ENCODE results near the gene EPHA5.

The EPHA5 gene

DNA sequence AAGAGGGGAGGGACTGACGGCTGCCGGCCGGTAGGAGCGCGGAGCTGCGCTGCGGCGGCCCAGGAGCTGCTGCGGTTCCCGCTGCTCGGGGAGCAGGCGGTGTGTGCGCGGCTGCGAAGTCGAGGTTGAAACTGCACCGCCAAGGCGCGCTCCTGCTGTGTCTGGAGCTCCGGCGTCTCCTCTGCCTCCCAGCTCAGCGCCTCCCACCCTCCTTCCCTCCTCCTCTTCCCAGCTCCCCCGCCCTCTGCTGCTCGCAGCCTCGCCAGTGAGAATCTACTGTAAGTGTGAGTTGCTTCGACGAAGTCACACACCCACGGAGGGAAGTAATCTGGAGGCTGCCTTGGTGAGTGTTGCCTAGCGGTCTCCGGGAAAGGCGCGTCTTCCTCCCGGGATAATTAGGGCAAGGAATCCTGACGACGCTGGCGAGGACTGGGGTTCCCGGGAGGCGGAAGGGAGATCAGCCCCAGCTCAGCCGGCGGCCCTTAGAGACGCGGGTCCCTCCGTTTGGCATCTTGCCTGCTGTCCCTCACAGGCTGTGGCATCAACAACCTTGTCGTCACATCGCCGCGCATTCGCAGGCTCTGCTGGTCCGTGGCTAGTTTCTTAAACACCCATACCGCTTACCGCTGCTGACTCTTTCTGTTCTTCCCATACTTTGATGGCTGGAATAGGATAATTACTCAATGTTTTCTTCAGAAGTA is at the start of gene EPHA5:
Gene EPHA5, minus strand, starts transcription at position 159 of the 701 bp plus-strand sequence. CDS start 747 bp downstream, outside the sequence.
- DNase-seq (ENCODE audit: low read depth), result no peak

DNA sequence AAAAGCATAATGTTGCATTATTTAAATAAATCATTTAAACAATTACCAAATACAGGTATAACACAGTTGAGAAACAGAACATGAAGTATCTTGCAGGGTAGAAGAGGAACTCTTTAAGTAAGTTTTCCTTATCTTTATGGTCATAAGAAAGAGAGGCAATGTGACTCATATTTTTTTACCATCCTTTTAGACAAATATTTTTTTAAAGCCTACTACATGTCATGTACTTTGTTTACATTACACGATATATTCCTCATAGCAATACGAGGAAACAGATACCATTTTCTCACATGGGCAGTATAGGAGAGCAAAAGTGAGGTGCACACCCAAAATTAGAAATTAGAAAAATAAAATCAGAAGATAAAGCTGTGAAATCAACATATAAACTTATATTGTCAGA is 49.3 kb upstream of the EPHA5 start:
- DNase-seq (ENCODE audit: low read depth), result no peak

DNA sequence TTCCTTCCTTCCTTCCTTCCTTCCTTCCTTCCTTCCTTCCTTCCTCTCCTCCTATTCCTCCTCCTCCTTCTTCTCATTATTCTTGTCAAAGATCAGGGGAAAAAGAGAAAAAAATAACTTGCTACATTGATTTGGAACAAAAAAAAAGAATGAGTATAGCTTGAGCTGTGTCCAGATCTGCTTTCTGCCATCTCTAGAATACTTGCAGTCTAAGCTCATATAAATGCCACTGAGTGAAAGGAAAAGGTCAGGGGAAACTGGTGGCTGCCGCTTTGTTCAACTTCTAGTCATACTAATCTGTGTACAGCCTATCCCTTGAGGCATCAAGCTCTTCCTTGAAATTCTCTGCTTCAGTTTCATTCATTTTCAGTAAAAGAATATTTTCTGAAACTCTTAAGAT is 28.3 kb upstream of the EPHA5 start:
- no peak for DNase-seq (ENCODE audit: low read depth)

DNA sequence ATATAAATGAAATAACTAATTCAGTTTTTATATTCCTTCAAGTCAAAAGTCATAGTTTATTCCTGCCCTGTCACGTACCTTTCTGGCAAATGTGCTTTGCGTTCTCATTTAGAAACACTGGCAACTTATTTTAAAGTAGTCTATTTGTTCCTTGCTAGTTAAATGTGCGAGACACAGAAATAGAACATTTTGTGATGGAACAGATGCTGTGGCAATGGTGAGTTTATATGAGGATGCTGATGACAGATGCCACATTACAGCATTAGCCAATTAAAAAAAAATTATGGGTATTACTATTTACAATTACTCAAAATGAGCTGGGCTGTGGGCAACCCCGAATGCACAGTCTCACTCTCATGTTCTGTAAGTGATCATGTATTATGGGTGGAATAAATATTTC is 26.1 kb upstream of the EPHA5 start:
- no peak for DNase-seq (ENCODE audit: low read depth)

DNA sequence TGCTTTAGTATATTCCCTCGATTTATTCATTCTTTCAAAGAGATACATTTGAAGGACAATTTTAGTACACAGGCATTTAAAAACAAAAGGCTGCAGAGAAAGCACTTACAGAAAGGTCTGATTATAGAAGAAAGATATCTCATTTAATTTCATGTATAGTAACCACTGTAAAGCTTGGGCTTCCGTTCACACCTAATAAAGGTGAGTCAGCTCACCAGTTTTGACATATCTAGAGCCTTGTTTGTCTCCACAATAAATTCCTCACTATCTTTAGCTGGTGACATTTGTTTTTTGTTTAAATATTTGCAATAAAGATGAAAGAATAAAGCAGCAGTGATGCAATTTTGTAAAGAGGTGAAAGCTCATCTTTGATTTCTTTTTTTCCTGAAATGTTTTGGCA is 1.1 kb upstream of the EPHA5 start:
- no peak for DNase-seq (ENCODE audit: low read depth)

DNA sequence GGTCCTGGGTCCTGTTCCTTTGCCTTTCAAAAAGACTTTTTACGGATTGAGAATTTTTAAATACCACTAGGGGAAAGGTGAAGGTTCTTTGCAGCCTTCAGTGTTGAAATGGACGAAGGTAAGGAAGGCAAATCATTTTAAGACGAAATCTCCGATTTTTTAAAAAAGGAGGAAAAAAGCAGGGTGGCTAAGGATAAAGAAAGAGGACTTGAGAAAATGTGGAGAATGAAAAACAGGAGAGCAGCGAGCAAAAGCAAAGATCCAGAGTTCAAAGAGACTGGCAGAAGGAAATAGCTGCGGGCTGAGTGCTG is 314 bp downstream of the EPHA5 start:
- no peak for DNase-seq (ENCODE audit: low read depth)

DNA sequence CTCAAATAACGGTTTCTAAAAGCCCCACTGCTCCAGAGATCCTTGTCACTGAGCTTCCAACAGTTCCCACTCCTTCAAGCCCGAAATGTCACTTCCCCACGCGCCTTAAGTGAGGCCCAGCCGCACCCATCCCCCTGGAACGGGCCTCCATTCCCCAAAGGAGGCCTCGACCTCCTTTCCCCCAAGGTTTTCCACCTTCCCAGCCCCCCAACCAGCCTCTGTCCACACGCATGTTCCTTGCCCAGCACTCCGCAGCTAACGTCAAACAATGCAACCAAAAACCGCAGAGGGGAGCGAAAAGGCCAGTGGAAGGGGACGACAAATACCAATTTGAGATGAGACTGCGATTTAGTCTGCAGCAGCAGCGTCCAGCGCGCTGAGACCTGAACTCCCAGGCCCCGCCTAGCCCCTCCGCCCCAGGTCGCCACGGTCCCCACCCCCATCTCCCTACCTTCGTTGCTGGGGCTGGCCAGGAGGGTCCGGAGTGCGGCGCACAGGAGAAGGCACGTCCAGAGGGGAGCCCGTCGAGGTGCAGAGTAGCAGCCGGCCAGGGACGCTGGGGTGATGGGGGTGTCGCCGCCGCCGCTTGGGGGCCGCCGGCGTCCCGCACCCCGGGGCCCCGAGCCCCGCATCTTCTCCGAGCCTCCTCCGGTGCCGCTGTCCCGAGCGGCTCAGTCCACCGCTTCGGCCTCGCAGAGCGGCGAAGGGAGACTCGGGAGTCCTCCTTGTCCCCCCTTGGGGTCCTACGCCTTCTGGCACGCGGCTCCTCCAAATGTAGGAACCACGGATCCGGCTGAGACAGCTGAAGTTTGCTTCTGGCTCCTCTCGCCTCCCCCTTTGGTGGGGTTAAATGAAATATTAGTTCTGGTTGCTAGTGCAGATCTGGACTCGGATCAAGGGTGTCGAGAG is 924 bp downstream of the EPHA5 start:
- no peak for DNase-seq (ENCODE audit: low read depth)

DNA sequence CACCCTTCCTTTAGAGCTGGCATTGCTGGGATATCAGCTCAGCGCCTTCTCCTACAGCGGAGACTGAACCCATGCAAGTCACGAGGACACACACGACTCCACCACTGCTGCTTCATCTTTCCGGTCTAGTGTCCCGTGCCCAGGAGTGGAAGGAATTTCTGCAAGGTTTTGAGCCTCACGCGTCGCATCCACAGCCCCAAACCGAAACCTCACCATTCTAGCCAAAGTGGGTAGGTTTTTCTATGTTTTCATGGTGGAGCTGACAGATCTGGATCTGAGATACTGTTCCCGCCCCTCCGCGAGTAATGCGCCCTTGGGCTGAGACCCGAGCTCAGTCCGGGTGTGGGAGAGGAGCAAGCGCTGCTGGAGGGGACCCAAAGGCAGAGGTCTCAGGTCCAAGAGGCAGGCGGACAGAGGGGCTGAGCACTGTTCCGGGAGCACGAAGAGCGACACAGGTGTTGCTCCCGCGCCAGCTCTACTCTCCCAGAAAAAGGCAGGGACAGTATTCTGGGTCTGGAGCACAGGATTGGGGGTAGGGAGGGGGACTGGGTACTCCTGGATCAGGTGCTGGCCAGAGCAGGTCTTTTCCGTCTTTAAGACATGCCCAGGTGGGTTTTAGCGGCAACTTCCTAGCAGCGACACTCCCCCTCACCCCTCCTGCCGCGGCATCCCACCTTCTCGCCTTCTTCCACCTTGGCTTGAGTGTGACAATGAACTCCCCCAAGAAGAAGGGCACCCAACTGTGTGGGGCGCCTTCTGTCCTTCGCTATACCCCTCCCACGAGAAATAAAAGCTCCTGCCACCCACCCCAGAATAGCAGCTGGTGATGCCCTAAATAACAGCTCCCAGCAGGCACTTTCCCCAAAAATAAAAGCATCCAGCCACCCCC is 1.8 kb downstream of the EPHA5 start:
- no peak for DNase-seq (ENCODE audit: low read depth)

DNA sequence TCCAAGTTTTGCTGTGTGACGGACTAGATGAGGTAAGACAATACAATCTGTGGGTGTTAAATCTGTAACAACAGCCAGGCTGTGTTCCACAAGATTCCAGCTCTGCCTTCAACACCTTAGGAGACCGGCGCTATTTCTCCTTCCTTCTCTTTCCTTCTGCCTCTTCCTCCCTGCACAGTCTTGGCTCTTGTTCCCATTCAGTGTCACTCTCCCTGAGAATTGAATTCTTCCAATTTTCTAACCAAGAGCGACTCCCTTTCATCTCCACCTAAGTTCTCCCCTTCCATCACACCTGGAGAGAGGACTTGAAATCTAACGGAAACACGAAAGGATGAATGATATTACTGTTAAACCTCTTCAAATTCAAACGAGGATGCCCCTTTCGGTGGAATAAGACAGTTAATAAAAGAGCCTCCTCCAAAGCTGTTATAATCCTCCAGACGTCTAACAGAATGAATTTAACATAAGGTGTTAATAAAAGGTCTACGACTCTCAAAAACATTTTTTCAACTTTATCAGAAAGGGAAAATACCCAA is 2.7 kb downstream of the EPHA5 start:
- DNase-seq (ENCODE audit: low read depth), result no peak

DNA sequence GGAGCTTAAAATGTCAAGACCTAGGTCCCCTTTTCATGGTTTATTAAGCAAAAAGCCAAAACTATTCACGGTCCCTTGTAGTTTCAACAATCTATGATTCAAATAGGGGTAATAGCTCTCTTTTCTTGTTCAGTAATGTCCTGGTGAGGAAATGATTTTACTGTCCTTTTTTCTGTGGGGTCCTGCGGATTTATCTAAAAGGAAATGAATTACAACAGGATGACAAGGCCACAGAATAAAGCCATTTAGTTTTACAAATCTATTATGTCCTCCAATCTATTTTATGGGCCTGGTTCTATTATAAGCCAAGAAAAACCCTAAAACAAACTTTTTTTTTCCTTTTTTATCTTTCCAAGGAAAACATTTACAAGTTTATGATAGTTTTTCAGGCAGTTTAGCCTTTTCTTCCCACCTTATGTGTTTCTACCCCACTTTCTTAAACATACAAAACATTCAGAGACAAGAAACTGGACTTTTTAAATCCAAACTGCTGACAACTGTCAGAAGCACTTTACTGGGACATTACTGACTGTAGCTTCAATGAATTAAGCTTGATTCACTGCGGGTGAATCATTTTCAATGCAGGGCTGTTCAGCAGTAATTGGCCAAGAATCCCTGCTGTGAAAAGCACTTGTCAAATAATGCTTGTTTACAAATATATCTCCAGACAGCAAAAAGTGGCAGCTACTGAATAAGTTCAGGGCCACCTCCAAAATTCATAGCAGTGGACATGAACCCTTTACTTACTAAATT is 4.3 kb downstream of the EPHA5 start:
- no peak for DNase-seq (ENCODE audit: low read depth)

DNA sequence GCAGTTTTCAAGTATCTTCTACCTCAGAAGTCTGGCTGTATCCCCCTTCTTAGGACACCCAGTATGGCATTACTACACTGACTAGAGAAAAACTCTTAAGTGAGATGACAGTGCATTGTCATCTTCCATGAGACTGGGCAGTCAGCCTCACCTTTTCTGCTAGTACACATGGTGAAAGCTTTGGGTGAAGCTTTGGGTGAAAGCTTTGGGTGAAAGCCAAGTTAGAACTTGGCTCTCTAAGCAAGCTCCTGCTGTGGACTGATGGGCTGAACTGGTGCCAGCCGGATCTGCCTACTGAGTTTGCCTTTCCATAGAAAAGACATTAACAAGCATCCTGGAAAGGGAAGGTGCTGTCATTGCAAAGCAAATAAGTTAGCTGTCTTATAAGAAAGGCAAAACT is 8.8 kb downstream of the EPHA5 start:
- DNase-seq (ENCODE audit: low read depth), result no peak

DNA sequence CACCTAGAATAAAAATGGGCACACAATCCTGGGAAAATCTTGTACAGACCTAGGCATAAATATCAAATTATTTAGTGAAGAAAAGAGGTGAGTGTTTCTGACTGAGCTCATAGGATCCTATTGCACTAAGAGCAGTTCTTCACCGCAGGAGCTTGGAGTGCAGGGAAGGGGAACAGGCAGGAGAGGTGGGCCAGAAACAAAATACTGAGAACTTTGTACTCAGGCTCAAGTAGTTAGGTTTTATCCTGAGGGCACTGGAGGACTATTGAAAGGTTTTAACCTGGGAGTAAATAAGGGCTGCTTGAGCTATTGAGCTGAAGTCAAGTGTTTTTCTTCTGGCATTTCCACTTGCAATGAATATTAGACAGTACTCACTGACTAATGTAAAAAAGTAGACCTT is 12.2 kb downstream of the EPHA5 start:
- DNase-seq (ENCODE audit: low read depth), result no peak

DNA sequence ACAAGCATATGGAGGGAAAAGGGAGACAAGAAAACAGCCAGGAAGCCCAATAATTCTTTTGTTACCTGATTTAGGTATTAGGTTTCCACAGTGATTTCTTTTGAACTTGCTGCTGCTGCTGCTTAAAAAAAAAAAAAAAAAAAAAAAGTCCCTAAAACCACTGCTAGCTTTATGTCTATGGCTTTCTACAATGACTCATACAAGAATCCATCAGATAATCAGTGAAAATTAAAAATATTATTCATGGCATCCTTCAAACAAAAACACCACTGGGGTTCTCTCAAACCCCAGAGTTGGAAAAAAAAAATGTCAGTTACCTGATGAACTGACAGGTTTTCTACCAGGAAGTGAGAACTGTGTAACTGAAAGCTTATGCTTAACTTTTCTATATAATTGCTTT is 14.3 kb downstream of the EPHA5 start:
- DNase-seq (ENCODE audit: low read depth), result no peak

DNA sequence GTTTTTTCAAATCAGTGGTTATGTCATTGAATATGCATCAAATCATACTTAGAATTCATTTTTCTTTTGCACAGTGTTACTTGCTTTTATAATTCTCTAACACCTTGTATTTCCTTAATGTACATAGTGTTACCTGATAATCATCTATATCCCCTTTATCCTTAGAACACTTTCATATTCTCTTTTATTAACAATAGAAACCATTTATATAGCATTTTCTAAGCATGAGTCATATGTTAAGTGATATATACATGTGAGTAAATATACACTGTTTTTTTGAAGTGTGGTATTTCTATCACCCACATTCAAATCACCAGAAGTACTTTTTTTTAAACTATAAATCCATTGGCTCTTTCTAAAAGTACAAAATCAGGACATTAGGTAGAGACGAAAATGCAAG is 15.3 kb downstream of the EPHA5 start:
- no peak for DNase-seq (ENCODE audit: low read depth)

DNA sequence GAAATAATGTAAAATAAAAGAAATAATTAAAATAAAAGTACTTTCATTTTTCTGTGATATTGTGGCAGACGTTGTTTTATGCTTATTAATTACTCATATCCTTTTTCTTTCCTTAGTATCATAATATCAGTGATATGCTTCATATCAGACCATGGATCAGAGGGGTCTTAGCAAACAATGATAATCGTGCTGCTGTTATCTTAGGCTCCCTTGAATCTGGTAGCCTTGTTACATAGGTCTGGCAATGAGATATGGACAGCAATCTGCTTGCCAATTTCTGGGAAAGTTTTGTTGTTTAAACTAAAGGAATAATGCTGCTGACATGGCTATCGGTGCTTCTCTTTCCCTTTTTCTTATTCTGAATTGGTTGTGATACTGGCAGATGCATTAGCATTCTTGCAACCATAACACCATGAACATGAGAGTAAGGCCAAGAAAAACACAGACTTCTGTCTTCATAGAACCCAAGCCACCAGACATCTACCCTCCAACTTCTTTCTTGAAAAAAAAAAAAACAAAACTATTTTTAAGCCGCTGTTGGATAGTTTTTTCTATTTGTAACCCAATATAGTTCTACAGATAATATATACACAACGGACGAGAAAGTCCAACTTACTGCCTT is 16.4 kb downstream of the EPHA5 start:
- no peak for DNase-seq (ENCODE audit: low read depth)

DNA sequence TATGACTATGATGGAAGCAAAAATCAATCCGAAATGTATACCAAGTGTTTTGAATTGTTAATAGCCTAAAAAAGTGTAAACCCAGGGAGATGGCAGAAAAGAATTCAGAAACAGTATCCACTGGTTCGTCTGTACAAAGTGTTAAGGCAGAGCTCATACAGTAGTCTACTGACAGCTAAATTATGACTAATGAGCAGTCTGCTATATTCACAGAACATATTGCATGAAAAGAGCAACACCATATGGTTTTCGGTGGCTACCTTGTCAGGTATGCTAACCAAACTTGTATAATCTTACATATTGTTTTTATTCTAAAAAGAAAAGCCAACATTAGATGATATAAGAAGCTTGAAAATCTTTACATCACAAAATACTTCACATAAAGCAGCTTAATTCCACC is 18.5 kb downstream of the EPHA5 start:
- DNase-seq (ENCODE audit: low read depth), result no peak

DNA sequence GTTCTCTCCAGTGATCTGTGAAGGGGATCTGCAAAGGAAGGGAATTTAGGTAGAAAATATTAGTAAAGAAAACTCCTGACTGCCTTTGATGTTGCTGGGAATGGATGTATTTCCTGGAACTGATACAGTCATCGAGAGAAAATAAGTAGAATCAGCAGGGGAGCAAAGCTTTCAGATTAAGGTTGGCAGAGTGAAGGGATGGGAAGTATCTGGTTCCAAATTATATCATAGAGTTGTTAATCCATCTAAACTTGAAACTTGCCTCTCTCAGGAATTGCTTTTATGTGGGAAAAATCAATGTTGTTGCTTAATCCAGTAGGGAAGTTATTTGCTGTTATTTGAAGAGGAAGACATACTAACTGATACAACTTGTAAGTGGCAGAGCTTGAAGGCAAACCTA is 19.3 kb downstream of the EPHA5 start:
- no peak for DNase-seq (ENCODE audit: low read depth)

DNA sequence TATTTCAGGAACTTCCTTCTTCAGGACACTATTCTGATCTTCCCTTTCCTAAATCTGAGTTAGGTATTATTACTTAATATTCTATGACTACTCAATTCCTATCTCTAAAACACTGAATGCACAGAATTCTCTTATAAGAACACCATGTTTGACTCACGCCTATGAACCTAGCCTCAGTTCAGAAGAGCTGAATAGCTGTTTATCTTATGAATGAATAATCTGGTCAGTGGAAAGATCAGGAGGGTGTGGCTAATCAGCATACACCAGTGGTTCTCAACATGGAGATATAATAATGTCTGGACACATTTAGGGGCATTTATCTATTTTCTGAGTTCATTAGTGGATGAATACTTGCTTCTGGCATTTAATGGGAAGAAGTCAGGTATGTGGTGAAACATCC is 24.2 kb downstream of the EPHA5 start:
- DNase-seq (ENCODE audit: low read depth), result no peak

DNA sequence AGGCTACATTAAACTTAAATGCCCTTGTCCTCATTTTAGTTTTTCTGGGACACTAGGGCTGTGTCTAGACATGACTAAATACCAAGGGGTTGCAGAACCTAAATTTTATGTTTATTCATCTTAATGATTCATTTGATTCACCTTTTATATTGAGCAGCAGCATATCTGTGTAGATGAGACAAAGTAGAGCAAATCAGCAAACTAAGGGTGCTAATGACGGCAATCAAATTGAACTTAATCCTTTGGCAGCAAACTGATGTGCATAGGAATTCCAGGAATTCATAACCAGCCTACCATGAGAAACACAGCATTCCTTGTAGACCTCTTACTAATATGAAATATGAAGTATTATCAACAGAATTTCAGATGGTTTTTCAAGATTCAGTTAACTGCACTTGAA is 25.1 kb downstream of the EPHA5 start:
- no peak for DNase-seq (ENCODE audit: low read depth)

DNA sequence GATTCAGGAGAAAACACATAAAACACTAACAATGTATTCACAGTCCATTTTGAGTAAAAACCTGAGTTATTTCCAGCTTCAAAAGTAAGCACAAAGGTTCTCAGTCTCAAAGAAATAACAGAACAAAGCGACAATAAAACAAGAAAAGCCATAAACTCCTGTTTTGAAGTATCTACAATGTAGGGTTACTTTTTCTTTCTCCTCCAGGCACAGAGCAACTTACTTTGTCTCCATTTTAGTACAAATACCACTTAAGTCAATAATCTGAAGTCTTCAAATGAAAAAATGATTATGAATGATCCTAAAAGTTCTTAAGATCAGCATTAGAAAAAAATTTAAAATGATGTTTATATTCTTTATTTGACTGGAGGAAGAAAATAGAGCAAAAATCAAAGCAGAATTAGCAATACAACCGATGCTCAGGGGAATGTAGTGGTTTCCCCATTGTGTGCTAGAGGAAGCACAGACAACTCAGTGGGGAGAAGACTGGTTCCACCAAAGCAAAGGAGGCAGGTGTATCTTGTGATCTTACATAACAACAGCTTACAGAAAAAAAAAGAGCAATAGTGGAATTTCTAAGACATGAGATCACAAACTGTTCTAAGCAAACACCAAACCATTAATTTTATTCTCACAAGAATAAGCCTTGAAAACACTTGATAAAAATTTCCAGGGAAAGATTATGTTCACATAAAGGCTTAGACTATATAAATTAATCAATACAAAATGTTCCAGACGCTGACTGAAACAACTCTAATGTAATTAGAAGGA is 35.1 kb downstream of the EPHA5 start:
- DNase-seq (ENCODE audit: low read depth), result no peak

Measured in activated T-cell treated with anti-CD3 and anti-CD28 coated beads for 48 hours (primary cell).